CD4-positive, CD25-positive, alpha-beta regulatory T cell (primary cell): ENCODE data around the gene TMEM31. TPM values are rescaled to one million over a fixed set of nuclear protein-coding genes. Genes with fewer than 3 reads are reported as not detected.

Experiments used
- ATAC-seq, 2 donors: fragments of 150-1000 bp; cut with Tn5 transposase; one replicate each; pipeline ENCODE4 v1.10.0; 2021; ENCODE audit warnings: low read depth in 2 of 2, moderate number of reproducible peaks in 2 of 2, moderate library complexity in 1 of 2
- DNase-seq, 3 donors: peaks; one replicate each; pipeline versions ENCODE4 v3.0.0 to v3.0.0-alpha.2; 2012 to 2022; ENCODE audit warnings: mixed read lengths in 1 of 3
- H3K27ac ChIP-seq: one replicate; pipeline ENCODE4 v1.7.0; 2013; ENCODE audit warnings: mild to moderate bottlenecking, low read length; ENCODE audit not compliant: insufficient read depth, poor library complexity, severe bottlenecking
- H3K27me3 ChIP-seq: one replicate; pipeline ENCODE4 v1.7.0; 2013; ENCODE audit warnings: low read length; ENCODE audit not compliant: control insufficient read depth, insufficient read depth
- H3K36me3 ChIP-seq: one replicate; pipeline ENCODE4 v1.7.0; 2013; ENCODE audit warnings: mild to moderate bottlenecking, low read length, moderate library complexity; ENCODE audit not compliant: control insufficient read depth, insufficient read depth
- H3K4me1 ChIP-seq: 2 replicates; pipeline ENCODE4 v1.7.0; 2013; ENCODE audit warnings: mild to moderate bottlenecking, low read length; ENCODE audit not compliant: insufficient read depth, control insufficient read depth, poor library complexity, severe bottlenecking
- H3K4me3 ChIP-seq: one replicate; pipeline ENCODE4 v1.7.0; 2013; ENCODE audit warnings: low read depth, mild to moderate bottlenecking, low read length, moderate library complexity
- H3K9me3 ChIP-seq, 2 experiments: 1 replicate in 1 of 2; 2 replicates in 1 of 2; pipeline ENCODE4 v1.7.0; 2013; ENCODE audit warnings: low read length in 2 of 2, mild to moderate bottlenecking in 1 of 2, moderate library complexity in 1 of 2; ENCODE audit not compliant: control insufficient read depth in 2 of 2
- H3K27ac Mint-ChIP-seq, 3 donors: one replicate each; pipeline ENCODE4 v1.8.0; 2020 to 2022; ENCODE audit warnings: mild to moderate bottlenecking in 3 of 3, mixed read lengths in 3 of 3, moderate library complexity in 2 of 3
- H3K27me3 Mint-ChIP-seq: one replicate; pipeline ENCODE4 v1.8.0; 2022; ENCODE audit warnings: mild to moderate bottlenecking, mixed read lengths
- H3K36me3 Mint-ChIP-seq: one replicate; pipeline ENCODE4 v1.8.0; 2020; ENCODE audit warnings: mixed read lengths
- H3K4me1 Mint-ChIP-seq, 4 donors: one replicate each; pipeline ENCODE4 v1.8.0; 2020 to 2022; ENCODE audit warnings: mixed read lengths in 4 of 4, mild to moderate bottlenecking in 1 of 4
- H3K4me3 Mint-ChIP-seq, 4 donors: one replicate each; pipeline ENCODE4 v1.8.0; 2020 to 2022; ENCODE audit warnings: mild to moderate bottlenecking in 4 of 4, mixed read lengths in 4 of 4, moderate library complexity in 3 of 4
- H3K9me3 Mint-ChIP-seq, 7 donors: one replicate each; pipeline ENCODE4 v1.8.0; 2020 to 2022; ENCODE audit warnings: mixed read lengths in 7 of 7, mild to moderate bottlenecking in 3 of 7, moderate library complexity in 2 of 7
- polyA plus RNA-seq, 4 donors: library from polyadenylated mRNA; unstranded; fragments of 300-500 nt; fragmentation: Illumina TruSeq; gene quantifications; one replicate each; pipeline ENCODE4 v1.2.3, GENCODE V29; 2021
- total RNA-seq: library from RNA; stranded (reverse); gene quantifications from one replicate; pipeline ENCODE4 v1.2.3, GENCODE V29; 2022

TMEM31 gene
- total and polyA plus RNA-seq, 5 donors from 2014 or later, result 1.0 TPM; not detected in 4

- H3K9me3 Mint-ChIP-seq, result peaks cover 0 to 1% (median 0%) of the 10 kb centered on the region in 7 donors
- peak overlapping the region in 1 of 4 donors; percentile 15 for H3K4me3 Mint-ChIP-seq
- no peak overlapping the region for H3K27ac Mint-ChIP-seq
Measured at GRCh38 chrX:103697687-103698086, 13.0 kb upstream of the TMEM31 start.

GRCh38 chrX:103699243-103699642 is 11.5 kb upstream of the TMEM31 start:
- ATAC-seq (no peak), DNase-seq (no peak)
- H3K27ac Mint-ChIP-seq, result no peak overlapping the region
- Histone ChIP-seq H3K4me3 (no peak overlapping the region), H3K36me3 (no peaks in the 10 kb centered on the region), H3K9me3 (no peaks in the 10 kb centered on the region), H3K27ac (no peak overlapping the region), H3K4me1 (no peaks in the 10 kb centered on the region), H3K27me3 (no peaks in the 10 kb centered on the region)
- no peaks in the 10 kb centered on the region for H3K36me3 Mint-ChIP-seq
- peaks cover 0 to 1% (median 0%) of the 10 kb centered on the region in 7 donors for H3K9me3 Mint-ChIP-seq
- no peaks in the 10 kb centered on the region for H3K27me3 Mint-ChIP-seq
- H3K4me1 Mint-ChIP-seq, result no peaks in the 10 kb centered on the region
- H3K4me3 Mint-ChIP-seq, result no peak overlapping the region

More at GRCh38 chrX:103697687-103698086, 13.0 kb upstream of the TMEM31 start:
- H3K27me3 Mint-ChIP-seq, result no peaks in the 10 kb centered on the region
- H3K4me3 ChIP-seq, result no peak overlapping the region
- DNase-seq (no peak), ATAC-seq (no peak)
- H3K9me3 ChIP-seq, result no peaks in the 10 kb centered on the region
- H3K36me3 ChIP-seq, result no peaks in the 10 kb centered on the region
- H3K27ac ChIP-seq, result no peak overlapping the region
- H3K4me1 ChIP-seq, result no peaks in the 10 kb centered on the region
- H3K36me3 Mint-ChIP-seq, result no peaks in the 10 kb centered on the region
- H3K4me1 Mint-ChIP-seq, result no peaks in the 10 kb centered on the region
- H3K27me3 ChIP-seq, result no peaks in the 10 kb centered on the region

DNA sequence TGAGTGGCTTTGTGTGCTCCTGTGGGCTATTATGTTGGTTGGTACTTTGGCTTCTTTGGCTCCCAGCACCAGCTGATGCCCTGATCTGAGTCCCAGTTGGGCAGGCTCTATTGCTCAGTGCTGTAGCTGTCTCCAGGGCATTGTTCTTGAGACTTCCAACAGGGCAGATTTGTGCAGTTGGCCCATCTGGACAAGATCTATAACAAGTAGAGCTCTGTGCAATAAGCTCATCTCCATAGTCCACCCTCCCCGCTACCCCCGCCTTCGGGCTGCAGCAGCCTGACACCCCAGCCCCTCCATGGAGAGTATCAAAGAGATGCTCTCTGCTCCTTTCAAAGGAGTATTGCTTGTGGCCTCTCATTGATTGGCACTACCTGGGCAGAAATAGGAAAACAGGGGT is 5.8 kb upstream of the TMEM31 start:
- Mint-ChIP-seq H3K4me3 (no peak overlapping the region), H3K27me3 (no peaks in the 10 kb centered on the region), H3K9me3 (peaks cover 0 to 2% (median 0%) of the 10 kb centered on the region in 7 donors), H3K36me3 (no peaks in the 10 kb centered on the region), H3K4me1 (no peaks in the 10 kb centered on the region), H3K27ac (no peak overlapping the region)
- H3K27ac ChIP-seq, result no peak overlapping the region
- no peak for ATAC-seq
- H3K9me3 ChIP-seq, result no peaks in the 10 kb centered on the region
- H3K4me3 ChIP-seq, result no peak overlapping the region
- H3K27me3 ChIP-seq, result no peaks in the 10 kb centered on the region
- no peaks in the 10 kb centered on the region for H3K36me3 ChIP-seq
- DNase-seq, result no peak
- no peaks in the 10 kb centered on the region for H3K4me1 ChIP-seq

GRCh38 chrX:103716962-103717361 is 6.3 kb downstream of the TMEM31 start:
- Mint-ChIP-seq H3K4me1 (no peaks in the 10 kb centered on the region), H3K27me3 (peaks cover 4% of the 10 kb centered on the region), H3K9me3 (no peaks in the 10 kb centered on the region), H3K36me3 (no peaks in the 10 kb centered on the region), H3K4me3 (no peak overlapping the region), H3K27ac (no peak overlapping the region)
- Histone ChIP-seq H3K36me3 (no peaks in the 10 kb centered on the region), H3K4me1 (no peaks in the 10 kb centered on the region), H3K27ac (no peak overlapping the region), H3K4me3 (no peak overlapping the region), H3K27me3 (no peaks in the 10 kb centered on the region), H3K9me3 (no peaks in the 10 kb centered on the region)
- no peak for ATAC-seq
- DNase-seq, result no peak

- Mint-ChIP-seq H3K27ac (no peak overlapping the region), H3K4me1 (no peaks in the 10 kb centered on the region), H3K27me3 (peaks cover 4% of the 10 kb centered on the region), H3K4me3 (no peak overlapping the region), H3K36me3 (no peaks in the 10 kb centered on the region), H3K9me3 (no peaks in the 10 kb centered on the region)
- Histone ChIP-seq H3K4me3 (no peak overlapping the region), H3K36me3 (no peaks in the 10 kb centered on the region), H3K4me1 (no peaks in the 10 kb centered on the region), H3K27me3 (no peaks in the 10 kb centered on the region), H3K9me3 (no peaks in the 10 kb centered on the region), H3K27ac (no peak overlapping the region)
- ATAC-seq (no peak), DNase-seq (no peak)
Measured at GRCh38 chrX:103718120-103718519, 7.4 kb downstream of the TMEM31 start.

DNA sequence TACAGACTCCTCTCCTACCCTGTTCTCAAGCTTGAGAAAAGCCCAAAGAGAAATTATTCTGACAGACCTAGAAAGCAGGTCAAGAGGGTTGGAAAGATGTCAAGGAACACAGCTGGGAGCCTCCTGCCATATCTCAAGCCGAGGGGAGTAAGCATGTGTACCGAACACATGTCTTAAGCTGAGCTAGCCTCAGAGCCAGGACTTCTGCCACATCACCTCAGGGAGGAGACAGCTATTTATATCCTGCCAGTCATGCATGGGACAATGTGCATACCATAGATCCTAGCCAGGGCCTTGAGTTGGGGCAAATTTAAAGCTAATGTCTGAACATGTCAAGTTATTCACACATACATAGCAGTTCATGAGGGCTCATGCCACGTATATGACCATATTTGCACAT is 11.8 kb downstream of the TMEM31 start:
- no peak for DNase-seq
- no peaks in the 10 kb centered on the region for H3K9me3 Mint-ChIP-seq
- no peaks in the 10 kb centered on the region for H3K4me1 Mint-ChIP-seq
- no peaks in the 10 kb centered on the region for H3K36me3 Mint-ChIP-seq
- Histone ChIP-seq H3K9me3 (no peaks in the 10 kb centered on the region), H3K27ac (no peak overlapping the region), H3K4me1 (no peaks in the 10 kb centered on the region), H3K27me3 (no peaks in the 10 kb centered on the region), H3K4me3 (no peak overlapping the region), H3K36me3 (no peaks in the 10 kb centered on the region)
- no peak overlapping the region for H3K27ac Mint-ChIP-seq
- ATAC-seq, result no peak
- H3K27me3 Mint-ChIP-seq, result peaks cover 7% of the 10 kb centered on the region
- H3K4me3 Mint-ChIP-seq, result no peak overlapping the region

DNA sequence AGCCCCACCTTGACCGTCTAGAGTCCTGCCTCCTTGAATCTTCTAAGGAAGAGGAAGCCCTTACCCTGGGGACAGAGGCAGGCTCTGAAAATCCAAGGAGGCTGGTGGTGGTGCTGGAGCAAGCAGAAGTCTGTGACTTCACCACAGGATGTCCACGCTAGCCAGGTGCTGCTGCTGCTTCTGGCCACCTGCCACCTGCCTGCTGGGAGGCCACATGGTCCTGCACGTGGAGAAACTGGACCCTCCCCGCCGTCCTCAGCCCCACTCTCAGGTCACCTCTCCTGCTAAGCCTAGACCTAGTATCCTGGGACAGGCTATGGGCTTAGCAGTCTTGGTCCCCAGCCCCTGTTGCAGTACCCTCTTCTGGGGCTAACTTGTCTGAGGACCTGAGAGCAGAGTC is 15.8 kb downstream of the TMEM31 start:
- Histone ChIP-seq H3K27ac (no peak overlapping the region), H3K4me1 (no peaks in the 10 kb centered on the region), H3K9me3 (no peaks in the 10 kb centered on the region), H3K36me3 (no peaks in the 10 kb centered on the region), H3K4me3 (no peak overlapping the region), H3K27me3 (no peaks in the 10 kb centered on the region)
- Mint-ChIP-seq H3K9me3 (no peaks in the 10 kb centered on the region), H3K27ac (no peak overlapping the region), H3K36me3 (no peaks in the 10 kb centered on the region), H3K4me3 (no peak overlapping the region), H3K4me1 (peaks cover 0 to 4% (median 0%) of the 10 kb centered on the region in 4 donors), H3K27me3 (peaks cover 4% of the 10 kb centered on the region)
- ATAC-seq (no peak), DNase-seq (no peak)

- ATAC-seq (no peak), DNase-seq (no peak)
- Histone ChIP-seq H3K4me3 (no peak overlapping the region), H3K36me3 (no peaks in the 10 kb centered on the region), H3K27ac (no peak overlapping the region), H3K9me3 (no peaks in the 10 kb centered on the region), H3K4me1 (no peaks in the 10 kb centered on the region), H3K27me3 (no peaks in the 10 kb centered on the region)
- H3K4me3 Mint-ChIP-seq, result no peak overlapping the region
- H3K4me1 Mint-ChIP-seq, result peaks cover 0 to 4% (median 0%) of the 10 kb centered on the region in 4 donors
- H3K27ac Mint-ChIP-seq, result no peak overlapping the region
- no peaks in the 10 kb centered on the region for H3K36me3 Mint-ChIP-seq
- H3K9me3 Mint-ChIP-seq, result no peaks in the 10 kb centered on the region
- peaks cover 4% of the 10 kb centered on the region for H3K27me3 Mint-ChIP-seq
Measured at GRCh38 chrX:103727115-103727514, 16.4 kb downstream of the TMEM31 start.
